GM08714 (cell line): ENCODE results near the gene VAC14.

Experiments used
- H3K4me3 ChIP-seq: fragments of 200-500 bp; sonication (Bioruptor generic); 2 replicates; pipeline ENCODE4 v1.5.1; 2014; ENCODE audit warnings: mild to moderate bottlenecking, low read length, inconsistent platforms
- ZNF274 ChIP-seq: IDR thresholded peaks from 2 replicates; pipeline ENCODE4 v1.6.1; 2012; ENCODE audit warnings: mild to moderate bottlenecking, low read depth, low read length

VAC14 gene

DNA sequence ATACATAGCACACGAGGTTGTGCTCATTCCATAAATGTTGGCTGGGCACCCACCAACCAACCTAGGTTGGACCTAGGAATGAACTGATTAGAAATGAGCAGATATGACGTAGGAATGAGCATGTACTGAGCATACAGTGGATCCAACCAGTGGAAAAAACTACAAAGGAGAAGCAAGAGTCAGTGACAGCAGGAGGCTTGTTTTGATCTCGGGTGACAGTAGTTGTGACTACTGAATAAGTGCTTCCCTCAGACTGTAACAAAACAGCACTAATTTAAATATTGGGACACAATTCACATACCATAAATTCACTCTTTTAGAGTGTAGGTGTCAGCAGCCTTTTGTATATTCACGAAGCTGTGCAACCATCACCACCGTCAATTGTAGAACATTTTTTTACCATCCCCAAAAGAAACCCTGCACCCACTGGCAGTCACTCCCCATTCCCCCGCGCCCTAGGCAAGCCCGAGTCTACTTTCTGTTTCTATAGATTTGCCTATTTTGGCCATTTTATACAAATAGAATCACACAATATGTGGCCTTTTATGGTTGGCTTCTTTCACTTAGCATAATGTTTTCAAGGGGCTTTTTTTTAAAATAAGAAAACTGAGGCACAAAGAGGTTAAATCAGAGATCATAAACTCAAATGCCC lies 7.0 kb downstream of the VAC14 start:
- H3K4me3 ChIP-seq: peak overlapping the region; percentile 28; the same call in 1 of the 2 replicates
- no peak for TF ChIP-seq ZNF274

DNA sequence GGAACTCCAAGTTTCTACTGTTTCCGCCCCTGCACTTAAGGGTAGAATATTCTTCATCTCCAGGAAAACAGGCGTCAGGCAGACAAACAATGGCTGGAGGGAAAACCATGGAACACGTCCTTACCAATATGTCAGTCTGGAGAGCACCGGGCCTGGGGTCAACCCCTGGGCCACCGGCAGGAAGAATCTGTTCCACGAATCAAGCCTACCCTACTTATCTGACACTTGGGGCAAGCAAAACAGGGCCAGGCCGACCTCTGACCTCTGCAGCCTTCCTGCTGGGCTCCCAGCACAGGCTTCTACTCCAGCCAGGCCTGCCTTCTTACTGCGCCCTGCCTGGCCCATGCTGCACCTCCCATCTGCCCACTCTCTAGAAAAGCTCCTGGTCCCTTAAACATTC lies 10.1 kb downstream of the VAC14 start:
- H3K4me3 ChIP-seq: no peak overlapping the region
- no peak for TF ChIP-seq ZNF274

DNA sequence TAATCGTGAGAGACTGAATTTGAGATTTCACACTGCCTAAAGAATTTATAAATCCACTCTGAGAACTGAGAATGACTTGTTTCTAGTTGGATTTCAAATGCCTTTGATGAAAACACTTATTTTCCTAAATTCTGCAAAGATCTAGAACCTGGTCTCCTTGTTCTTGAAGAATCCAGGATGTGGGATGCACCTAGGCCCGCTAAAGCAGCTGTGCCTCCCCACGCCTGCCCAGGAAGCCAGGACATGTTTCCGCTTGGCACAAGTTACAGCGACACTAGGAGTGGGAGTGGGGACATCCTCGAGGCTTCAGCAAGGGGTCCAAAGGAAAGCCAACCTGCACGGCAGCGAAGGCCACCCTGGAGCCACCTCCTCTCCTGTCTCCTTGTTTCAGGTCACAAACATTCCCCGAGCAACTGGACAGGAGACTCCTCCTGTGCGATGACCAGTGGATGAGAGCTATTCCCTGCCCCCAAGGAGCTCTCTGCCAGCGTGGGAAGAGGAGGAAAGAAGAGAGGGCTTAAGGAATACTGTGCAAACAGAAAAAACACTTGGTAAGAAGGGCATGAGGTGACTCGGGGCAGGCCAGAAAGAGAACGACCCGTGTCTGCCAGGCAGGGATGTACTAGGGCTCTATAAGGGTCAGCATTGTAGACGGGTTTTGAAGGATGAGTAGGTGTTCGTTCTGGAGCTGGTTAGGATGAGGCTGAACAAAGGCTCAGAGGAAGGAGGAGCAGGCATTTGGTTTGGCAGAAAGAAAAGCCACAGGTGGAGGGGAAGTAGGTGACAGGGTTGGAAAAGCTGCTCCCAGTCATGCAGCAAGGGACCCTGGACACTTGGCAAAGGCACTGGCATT lies 11.1 kb downstream of the VAC14 start:
- TF ChIP-seq ZNF274: no peak

DNA sequence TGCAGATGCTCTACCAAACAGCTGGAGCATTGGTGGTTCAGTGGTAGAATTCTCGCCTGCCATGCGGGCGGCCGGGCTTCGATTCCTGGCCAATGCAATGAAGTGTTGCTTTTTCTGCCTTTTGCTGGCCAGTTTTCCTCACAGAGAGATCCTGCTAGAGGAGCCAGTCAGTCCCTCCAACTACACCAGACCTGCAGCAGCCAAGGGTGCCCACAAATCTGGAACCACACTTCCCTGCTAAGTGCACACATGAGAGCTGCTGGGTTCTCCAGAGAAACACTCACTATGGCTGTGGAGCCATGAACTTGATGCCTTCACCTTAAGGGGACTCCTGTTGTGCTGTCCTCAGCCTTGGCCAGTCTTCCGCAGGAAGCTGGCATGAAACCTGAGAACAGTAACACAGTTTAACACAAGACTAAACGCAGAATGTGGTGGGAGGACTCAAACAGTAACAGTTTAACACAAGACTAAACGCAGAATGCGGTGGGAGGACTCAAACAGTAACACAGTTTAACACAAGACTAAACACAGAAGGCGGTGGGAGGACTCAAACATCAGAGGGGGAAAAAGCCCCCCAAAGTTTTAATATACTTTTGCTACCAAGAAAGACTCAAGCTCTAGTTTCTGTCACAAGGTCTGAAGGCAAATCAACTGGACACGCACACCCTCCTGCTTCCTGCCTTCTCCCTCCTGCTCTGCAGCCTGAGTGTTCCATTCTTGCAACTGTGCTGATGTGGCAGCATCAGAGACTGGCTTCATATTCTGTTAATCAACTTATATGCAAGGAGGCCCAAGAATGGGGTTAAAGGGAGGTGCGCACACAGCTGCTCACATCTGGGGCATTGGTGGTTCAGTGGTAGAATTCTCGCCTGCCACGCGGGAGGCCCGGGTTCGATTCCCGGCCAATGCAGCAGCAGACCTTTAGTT lies 12.0 kb downstream of the VAC14 start:
- no peak overlapping the region for H3K4me3 ChIP-seq
- TF ChIP-seq ZNF274: no peak

More for the DNA sequence above, 11.1 kb downstream of the VAC14 start:
- no peak overlapping the region for H3K4me3 ChIP-seq

DNA sequence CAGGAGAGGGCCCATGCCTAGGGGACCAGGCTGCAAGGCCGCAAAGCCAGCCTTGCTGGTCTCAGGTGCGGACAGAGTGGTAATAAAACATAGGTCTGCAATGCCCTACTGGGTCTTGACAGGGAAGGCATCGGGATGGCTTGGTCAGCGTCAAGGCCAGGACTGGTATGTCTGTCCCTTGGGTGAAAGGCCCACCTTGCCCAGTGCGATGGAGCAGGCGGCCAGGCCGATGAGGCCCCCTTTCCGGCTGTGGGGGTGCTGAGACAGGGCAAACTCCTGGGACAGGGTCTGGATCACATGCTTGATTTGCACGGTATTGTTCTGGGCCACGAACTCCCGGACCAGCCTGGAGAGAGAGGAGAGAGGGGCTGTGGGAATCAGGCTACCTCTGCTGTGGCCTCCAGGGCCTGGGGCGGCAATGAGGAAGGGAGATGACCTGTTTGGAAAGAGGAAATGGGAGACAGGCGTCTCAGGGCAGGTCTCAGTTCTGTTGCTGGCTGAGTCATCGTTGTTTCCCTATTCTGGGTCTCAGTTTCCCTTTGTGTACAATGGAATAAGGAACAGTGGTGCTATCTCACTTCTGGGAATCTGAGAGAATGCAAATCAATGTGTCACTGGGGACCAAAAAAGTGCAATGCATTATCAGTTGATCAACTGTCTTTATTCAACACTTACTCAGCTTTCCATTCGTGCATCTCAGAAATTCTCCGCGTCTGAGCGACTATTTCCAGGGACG lies 14.8 kb downstream of the VAC14 start:
- no peak overlapping the region for H3K4me3 ChIP-seq
- TF ChIP-seq ZNF274: no peak

DNA sequence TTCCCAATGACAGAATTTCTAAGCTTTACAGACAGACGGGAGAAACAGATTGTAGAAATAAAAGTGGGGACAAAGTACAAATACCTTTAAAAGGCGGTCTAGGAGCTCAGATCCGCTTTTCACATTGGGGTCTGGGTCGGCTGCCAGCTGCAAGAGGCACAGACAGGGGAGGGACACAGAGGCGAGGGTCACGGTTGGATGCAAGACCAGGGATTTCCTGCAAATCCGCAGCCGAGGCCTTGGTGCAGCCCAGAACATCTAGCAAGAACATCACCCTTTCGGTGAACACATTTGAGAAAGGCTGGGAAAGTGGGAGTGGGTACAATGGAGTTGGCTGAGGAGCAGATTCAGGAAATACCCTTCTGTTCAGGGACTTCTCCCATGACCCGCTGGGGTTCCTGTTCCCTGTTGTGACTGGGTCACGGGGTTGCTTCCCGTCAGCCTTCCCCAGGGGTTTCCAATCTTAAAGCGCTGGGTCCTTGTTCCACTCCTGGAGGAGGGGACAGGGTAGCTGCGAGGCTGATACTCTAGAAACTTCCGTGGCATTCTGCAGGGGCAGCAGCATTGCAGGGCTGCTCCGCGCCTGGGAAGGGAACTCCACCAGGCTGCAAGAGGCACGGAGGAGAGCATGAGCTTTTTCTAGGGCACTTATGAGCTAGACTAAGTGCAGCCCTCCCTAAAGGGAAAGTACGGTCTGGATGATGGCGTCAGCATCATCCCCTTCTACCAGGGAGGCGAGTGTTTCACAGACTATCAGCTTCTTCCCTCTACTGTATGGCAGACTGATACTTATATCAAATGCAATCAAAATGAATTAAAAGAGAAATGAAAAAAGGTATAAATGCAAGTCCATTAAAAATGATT lies 16.0 kb downstream of the VAC14 start:
- H3K4me3 ChIP-seq: no peak overlapping the region
- TF ChIP-seq ZNF274: no peak

DNA sequence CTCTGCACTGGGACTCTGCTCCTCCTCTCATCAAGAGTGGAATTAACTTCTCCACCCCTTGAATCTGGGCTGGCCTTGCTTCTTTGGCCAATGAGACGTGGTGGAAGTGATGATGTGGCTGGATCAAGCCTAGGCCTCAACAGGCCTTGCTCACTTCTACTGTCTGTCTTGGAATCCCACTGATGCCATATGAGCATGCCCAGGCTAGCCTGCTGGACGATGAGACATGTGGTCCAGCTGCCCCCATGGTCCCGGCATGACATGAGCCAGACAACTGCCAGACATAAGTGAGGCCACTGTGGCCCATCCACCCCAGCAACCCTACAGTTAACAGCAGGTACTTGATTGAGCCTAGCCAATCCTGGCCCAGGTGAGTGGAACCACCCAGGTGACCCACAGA lies 18.7 kb downstream of the VAC14 start:
- no peak overlapping the region for H3K4me3 ChIP-seq
- TF ChIP-seq ZNF274: no peak

DNA sequence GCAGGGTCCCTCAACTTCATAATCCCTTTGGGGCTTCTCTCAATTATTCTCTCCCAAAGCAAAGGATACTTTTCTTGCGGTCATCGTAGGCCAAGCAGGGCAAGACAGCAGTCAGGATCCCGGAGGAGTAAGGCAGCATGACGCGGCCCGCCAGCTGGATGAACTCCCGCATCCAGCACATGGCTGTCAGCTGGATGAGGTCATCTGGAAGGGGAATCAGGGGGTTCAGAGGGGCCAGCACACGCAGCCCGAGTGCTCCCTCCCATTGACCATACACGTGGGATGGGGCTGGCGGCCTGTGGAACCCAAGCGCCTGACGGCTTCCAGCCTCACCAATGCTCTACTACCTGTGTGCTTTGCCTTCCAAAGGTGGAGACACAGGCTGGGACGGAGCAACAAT lies 19.2 kb downstream of the VAC14 start:
- no peak overlapping the region for H3K4me3 ChIP-seq
- no peak for TF ChIP-seq ZNF274

DNA sequence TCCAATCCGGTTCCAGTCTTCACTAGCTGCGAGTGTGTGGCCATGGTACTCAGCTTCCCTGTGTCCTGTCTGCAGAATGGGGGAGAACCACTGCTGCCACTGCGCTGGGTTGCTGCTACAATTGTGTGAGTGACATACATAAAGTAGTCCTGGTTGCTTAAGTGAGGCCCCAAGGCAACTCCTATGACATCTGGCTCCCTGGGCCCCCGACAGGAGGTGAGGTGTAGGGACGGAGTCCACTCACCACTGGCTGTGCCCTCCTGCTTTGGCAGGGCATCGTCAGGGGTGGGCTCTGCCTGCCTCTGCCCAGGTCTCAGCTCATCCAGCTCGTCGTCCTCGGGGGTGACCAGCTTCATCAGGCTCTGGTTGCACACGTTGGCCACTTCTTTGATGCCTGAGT lies 20.4 kb downstream of the VAC14 start:
- no peak for TF ChIP-seq ZNF274
- H3K4me3 ChIP-seq: no peak overlapping the region

DNA sequence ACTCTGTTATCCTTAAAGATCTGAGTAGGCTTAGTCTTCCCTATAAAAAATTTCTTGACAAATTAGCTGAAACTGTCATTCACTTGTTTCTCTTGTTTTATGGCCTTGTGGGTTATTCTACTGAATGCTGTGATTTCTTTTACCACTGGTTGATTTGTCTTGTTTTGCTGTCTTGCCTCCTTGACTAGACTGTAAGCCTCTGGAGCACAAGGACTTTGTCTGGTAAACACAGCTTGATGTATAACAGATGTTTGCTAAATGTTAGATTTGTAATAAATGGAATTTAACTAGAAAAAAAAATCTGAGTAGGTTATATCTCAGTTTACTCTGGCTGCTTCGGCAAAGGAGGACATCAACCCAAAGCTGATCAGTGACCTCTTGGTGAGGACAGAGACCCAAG lies 21.6 kb downstream of the VAC14 start:
- H3K4me3 ChIP-seq: no peak overlapping the region
- TF ChIP-seq ZNF274: no peak

DNA sequence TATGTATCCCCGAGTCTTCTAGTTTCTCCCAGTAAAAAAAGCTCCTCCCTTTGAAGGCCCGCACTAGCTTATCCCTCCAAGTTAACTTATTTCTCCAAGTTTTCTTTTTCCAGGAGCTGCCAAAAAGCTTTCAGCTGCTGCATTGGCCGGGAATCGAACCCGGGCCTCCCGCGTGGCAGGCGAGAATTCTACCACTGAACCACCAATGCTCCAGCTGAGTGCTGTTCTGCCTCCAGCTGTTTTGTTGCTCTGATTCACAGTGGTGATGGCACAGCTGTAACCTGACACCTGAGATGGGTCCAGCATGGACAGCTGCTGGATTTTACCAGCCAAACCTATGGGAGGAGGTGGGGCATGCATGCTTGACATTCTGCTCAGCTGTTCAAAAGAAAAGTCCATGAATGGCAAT lies 22.1 kb downstream of the VAC14 start:
- TF ChIP-seq ZNF274: no peak
- no peak overlapping the region for H3K4me3 ChIP-seq

DNA sequence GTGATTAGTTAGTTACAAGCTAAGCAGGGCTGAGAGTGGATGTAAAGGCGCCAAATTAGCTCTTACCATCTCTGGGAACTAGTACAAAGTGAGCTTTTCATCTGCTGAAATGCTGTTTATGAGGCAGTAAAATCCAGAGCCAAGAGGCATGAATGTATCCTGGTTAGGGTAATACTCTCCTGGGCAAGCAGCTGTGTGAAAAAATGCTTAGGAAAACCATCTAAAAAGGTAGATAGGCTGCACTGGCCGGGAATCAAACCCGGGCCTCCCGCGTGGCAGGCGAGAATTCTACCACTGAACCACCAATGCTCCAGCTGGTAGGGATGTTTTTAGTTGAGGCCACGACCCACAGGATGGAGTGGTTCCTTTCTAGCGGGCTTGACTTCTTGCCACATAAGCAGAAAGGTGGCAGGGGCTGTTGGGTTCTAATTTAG lies 23.0 kb downstream of the VAC14 start:
- no peak overlapping the region for H3K4me3 ChIP-seq
- TF ChIP-seq ZNF274: no peak

DNA sequence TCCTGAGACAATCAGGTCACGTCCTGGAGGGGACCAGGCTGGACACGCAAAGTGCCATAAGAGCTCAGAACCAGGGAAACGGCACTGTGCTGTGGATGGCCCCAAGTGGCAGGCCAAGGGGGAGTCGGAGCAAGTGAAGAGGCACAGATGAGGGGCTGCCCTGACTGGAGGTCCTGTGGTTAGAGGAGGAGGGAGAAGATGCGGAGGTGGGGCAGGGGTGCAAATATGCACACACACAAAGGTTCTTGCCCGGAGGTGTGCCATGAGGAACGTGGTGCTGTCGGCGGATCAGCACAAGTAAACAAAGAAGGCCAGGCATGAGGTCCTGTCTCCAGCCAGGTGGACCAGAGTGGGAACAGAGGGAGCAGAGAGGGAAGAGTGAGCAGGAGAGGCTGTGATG lies 23.5 kb downstream of the VAC14 start:
- TF ChIP-seq ZNF274: no peak
- H3K4me3 ChIP-seq: no peak overlapping the region
